ENCODE results near the gene SLC5A11.

DNA sequence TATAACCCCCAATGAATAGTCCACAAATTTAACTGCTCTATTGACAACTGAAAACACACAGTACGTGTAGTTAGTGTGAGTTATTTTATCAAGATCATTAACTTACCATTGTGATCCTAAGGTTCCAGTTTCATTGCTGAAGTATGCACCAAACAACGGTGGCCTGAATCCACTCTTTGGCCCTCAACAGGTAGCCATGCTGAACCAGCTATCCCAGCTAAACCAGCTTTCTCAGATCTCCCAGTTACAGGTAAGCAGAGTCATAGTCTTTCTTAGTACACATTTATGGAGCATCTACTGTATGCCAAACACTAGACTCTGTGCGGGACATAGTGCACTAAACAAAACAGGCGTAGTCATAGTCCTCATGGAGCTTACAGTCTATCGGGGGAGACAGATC, 40.3 kb upstream of the SLC5A11 start:
- no peak for TF ChIP-seq POLR2A (IDR thresholded peaks at IDR 0.05)
- TF ChIP-seq, protein P1, sequence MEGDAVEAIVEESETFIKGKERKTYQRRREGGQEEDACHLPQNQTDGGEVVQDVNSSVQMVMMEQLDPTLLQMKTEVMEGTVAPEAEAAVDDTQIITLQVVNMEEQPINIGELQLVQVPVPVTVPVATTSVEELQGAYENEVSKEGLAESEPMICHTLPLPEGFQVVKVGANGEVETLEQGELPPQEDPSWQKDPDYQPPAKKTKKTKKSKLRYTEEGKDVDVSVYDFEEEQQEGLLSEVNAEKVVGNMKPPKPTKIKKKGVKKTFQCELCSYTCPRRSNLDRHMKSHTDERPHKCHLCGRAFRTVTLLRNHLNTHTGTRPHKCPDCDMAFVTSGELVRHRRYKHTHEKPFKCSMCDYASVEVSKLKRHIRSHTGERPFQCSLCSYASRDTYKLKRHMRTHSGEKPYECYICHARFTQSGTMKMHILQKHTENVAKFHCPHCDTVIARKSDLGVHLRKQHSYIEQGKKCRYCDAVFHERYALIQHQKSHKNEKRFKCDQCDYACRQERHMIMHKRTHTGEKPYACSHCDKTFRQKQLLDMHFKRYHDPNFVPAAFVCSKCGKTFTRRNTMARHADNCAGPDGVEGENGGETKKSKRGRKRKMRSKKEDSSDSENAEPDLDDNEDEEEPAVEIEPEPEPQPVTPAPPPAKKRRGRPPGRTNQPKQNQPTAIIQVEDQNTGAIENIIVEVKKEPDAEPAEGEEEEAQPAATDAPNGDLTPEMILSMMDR (IDR thresholded peaks at IDR 0.05), result no peak

All from prostate gland (tissue), 2 donors.